ENCODE data around the gene PCSK1. TPM values are rescaled to one million over a fixed set of nuclear protein-coding genes. Genes with fewer than 3 reads are reported as not detected.

Gene PCSK1
- total and polyA plus RNA-seq, 2 of the 8 experiments (the other 6 are each of a cell fraction or from before 2014, with no cell fraction given) = 1.3 to 3.2 TPM

- TF ChIP-seq JUND (IDR thresholded peaks at IDR 0.05; ENCODE audit: low read length) (no peak), MAX (IDR thresholded peaks at IDR 0.05) (no peak), NANOG (IDR thresholded peaks at IDR 0.05; ENCODE audit: insufficient read depth, low read depth, low read length, poor library complexity, severe bottlenecking) (no peak), CTBP2 (IDR thresholded peaks at IDR 0.05; ENCODE audit: borderline replicate concordance, insufficient read depth, insufficient read length, low read length) (peak; percentile 78), CBX8 (IDR thresholded peaks at IDR 0.05; ENCODE audit: borderline replicate concordance, low read depth, low read length) (no peak), CHD2 (IDR thresholded peaks at IDR 0.05; ENCODE audit: low read length) (no peak), YY1 (IDR thresholded peaks at IDR 0.05; ENCODE audit: low read depth, low read length) (peak; percentile 82), CREB1 (IDR thresholded peaks at IDR 0.05) (no peak), EGR1 (IDR thresholded peaks at IDR 0.05; ENCODE audit: borderline replicate concordance, low read depth, low read length) (peak; percentile 85), HDAC2 (IDR thresholded peaks at IDR 0.05; ENCODE audit: borderline replicate concordance in 1 of 2, low read depth in 2 of 2, low read length in 2 of 2) (peak in 1 of 2 experiments; percentile 29; a peak in 2 of 4 replicates), CTCF (IDR thresholded peaks at IDR 0.05; ENCODE audit: control extremely low read depth in 1 of 3, insufficient read depth in 1 of 3, low read depth in 1 of 3, low read length in 3 of 3) (no peak), CEBPB (IDR thresholded peaks at IDR 0.05; ENCODE audit: low read depth, low read length) (no peak), TEAD4 (IDR thresholded peaks at IDR 0.05; ENCODE audit: low read depth, low read length) (no peak), SRF (IDR thresholded peaks at IDR 0.05; ENCODE audit: low read depth, low read length) (no peak), KDM4A (IDR thresholded peaks at IDR 0.05; ENCODE audit: low read depth, low read length, severe bottlenecking) (peak; percentile 99), SIN3A (conservative IDR thresholded peaks at IDR 0.05 in 1 of 2, IDR thresholded peaks at IDR 0.05 in 1 of 2; ENCODE audit: low read depth in 1 of 2, low read length in 2 of 2) (peak in 1 of 2 experiments; percentile 19; a peak in 2 of 4 replicates), TAF1 (IDR thresholded peaks at IDR 0.05; ENCODE audit: low read depth, low read length) (peak; percentile 69; the same call in 1 of the 2 replicates), ATF3 (IDR thresholded peaks at IDR 0.05; ENCODE audit: insufficient read depth, low read depth, low read length) (no peak), POLR2A (IDR thresholded peaks at IDR 0.05; ENCODE audit: control extremely low read depth in 1 of 2, low read depth in 2 of 2, low read length in 2 of 2) (peak in 1 of 2 experiments; percentile 32; a peak in 1 of 3 replicates)
Measured at GRCh38 chr5:96432216-96433065, 607 bp downstream of the PCSK1 start (continued).

All from H1 (cell line).